HG02973 (cell line): Measurements from ENCODE around the gene NTM.
"Not testable (repeated sequence)": the region's sequence is repeated elsewhere in the genome, so short reads cannot be mapped to it uniquely, and the experiment has no call there.

Experiments
- ATAC-seq: cut with Tn5 transposase; IDR thresholded peaks from one replicate; pipeline ENCODE4 v1.9.1; 2021; ENCODE audit warnings: moderate library complexity; ENCODE audit not compliant: unreplicated experiment

NTM gene

DNA sequence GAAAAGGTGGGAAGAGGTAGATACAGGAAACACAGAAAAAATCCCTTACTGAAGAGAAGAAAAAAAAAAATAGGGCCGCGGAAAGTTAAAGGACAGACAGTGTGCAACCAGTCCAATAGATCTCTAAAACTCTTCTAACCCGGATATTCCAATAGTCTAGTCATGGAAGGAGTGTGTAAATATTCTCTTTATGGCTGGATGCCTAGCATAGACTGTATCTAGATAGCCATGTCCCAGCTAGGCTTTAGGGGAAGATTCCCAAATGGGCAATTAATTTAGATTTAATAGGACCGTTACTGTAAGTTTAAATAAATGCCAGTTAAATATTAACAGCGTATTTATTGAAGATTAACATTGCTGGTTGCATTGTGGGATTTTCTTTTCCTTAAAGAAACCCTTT lies 532.7 kb downstream of the NTM start:
- ATAC-seq = no peak

DNA sequence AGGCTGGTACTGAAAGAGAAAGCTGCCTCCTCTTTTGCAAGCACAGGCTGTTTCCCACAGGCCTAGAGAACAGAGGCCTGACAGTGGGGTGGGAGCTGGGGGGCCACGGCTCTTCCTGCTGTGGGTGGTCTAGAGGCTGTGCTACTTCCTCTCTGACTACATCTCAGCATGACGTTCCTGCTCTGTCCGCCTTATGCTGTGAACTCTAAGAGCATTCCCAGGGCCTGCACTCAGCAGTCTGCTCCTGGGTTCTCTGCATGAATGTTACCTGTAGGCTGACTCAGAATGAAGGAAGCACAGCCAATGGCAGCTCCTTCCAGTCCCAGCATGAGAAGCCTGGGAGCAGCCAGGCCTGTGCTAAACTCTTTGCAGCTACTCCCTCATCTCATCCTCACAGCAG lies 534.3 kb downstream of the NTM start:
- ATAC-seq = no peak

DNA sequence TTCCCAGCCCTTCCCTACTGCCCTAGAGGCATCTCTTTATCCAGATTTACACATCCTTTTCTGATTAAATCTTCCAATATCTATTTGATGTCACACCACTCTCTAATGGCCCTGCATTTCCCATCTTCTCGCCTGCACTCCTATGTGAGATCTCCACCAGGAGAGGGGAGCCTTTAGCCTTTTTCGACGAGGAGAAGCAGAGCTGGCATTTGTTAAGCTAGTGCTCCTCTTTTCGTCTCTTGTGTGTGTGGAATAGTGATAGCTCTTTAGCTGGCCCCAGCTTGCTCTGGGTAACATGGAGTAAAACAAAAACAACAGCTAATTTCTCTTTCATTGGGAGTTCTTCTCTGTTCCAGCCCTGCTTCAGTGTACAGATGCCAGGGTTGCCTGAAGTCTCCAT lies 536.5 kb downstream of the NTM start:
- ATAC-seq = no peak

DNA sequence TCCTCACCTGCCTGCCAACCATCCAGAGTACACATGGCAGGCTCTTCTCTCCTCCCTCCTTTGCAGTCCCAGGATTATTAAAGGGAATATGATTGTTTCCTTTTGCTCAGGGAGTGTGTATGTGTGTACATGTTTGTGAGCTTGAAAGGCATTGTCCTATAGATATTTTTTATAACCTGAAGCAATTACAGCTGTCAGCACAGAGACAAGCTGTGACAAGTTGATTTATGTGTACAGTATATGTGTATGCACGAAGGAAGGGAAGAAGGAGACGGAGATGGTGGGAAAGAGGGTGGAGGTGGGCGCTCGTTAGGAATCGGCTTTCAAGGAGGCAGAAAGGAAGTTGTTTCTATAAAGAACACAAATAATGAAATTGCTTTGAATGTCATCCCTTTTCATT lies 537.0 kb downstream of the NTM start:
- no peak for ATAC-seq

DNA sequence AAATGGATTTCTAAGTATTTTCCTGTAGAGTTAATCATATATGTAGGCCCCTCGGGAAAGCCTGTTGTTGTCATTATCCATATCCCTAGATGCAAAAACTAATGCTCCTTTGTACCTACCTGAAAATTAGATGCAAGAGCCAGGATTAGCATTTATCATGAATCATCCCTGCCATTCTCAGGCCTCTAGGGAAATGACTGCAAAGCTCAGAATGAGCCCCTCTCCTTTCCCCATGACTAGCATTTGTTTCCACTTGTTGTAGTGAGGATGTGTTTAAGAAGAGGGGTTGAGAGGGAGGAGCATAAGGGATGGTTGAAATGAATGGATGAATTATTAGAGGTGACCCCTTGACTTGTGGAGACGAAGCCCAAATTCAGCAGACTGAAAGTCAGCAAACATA lies 537.9 kb downstream of the NTM start:
- no peak for ATAC-seq

DNA sequence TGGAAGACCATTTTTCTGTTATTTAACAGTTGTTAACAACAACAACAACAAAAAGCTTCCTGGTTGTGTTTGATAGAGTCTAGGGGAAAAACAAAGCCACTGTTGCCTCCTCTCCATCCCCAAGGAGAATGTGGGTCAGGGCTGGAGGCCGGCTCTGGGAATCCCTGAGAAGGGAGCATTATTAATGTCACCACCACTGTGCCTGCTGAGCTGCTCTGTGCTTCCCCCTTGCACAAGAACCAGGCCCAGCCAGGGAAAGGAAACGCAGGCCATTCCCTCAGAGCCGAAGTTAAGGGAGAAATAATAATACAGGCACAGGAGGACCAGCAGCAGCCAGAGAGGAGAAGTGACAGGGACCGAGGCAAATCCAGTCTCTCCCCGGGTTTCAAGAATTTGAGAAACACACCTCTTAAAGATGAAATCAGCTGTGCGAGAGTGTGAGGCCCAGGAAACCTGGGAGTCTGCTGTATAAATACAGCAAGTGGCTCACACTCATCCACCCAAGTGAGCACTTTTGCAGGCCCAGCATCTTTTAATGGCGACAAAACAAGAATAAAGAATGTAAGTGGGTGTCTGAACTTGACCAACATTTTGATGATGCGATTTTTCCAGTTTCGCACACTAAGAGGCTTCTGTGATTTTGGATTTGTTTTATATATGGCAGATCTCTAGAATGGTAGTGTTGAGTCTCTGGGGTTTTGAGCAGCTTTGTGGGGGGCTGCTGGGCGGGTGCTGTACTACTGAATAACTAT lies 539.2 kb downstream of the NTM start:
- ATAC-seq = no peak

DNA sequence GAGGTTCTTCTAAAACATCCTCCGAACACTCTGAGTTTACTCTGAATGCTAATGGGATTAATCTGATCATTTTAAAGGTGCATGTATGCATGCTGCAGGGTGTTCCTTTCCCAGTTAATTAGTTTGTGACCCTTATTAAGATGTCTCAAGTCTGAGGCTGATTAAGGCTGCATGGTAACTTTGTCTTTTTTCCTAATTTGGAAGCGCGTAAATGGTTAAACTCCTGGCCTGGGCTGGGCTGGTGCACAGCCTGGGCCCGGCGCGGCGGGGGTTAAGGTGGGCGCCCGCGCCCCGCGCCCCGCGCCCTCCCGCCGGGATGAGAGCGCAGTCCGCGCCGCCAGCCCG lies 539.7 kb downstream of the NTM start:
- no peak for ATAC-seq

DNA sequence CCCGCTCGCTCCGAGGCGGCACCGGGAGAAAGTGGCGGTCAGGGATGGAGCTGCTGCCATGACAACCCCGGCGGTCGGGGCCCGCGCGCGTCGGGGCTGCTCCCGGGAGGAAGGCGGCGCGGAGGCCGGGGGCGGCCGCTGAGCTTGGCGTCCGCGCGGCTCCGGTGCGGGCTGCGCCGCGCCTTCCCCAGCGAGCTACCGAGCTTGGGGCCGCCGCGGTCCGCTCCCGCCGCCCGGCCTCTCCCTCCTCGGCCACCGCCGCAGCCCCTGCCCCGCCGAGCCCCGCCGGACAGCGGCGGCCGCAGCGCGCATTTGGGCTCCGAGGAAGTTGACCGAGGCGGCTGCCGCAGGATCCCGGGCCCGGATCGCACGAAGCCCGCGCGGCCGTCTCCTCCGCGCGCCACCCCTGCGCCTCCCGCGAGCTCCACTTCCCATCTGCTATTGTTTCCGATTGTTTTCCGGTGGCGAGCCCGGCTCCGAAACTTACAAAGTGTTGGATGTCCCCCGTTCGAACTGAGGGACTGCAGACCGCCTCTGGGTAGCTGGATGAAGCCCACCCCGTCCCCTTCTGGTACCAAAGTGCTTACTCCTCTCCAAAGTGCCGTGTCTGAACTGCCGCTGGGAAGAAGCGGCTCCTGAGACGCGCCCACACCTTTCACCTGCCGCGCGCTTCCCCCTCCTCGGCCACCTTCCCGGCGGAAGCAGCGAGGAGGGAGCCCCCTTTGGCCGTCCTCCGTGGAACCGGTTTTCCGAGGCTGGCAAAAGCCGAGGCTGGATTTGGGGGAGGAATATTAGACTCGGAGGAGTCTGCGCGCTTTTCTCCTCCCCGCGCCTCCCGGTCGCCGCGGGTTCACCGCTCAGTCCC lies 540.3 kb downstream of the NTM start:
- no peak for ATAC-seq

DNA sequence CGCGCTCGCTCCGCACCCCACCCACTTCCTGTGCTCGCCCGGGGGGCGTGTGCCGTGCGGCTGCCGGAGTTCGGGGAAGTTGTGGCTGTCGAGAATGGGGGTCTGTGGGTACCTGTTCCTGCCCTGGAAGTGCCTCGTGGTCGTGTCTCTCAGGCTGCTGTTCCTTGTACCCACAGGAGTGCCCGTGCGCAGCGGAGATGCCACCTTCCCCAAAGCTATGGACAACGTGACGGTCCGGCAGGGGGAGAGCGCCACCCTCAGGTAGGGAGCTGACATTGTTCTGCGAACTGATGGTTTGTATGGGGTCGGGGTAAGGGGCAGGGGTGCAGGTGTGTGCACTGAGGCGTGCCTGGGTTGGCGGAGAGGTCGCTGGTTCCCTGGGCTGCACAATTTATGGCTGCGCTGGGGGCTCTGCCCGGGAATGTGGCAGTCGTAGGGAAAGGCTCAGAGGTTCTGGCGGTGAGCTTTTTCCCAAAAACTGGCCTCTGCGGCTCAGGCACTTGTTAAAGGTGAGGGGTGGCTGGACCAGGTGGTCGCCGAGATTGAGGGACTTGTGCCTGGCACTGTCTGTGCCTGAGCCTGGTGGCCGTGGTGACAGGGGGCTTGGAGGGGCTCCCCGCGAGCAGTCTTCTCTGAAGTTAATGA lies 541.1 kb downstream of the NTM start:
- not testable (repeated sequence) for ATAC-seq

DNA sequence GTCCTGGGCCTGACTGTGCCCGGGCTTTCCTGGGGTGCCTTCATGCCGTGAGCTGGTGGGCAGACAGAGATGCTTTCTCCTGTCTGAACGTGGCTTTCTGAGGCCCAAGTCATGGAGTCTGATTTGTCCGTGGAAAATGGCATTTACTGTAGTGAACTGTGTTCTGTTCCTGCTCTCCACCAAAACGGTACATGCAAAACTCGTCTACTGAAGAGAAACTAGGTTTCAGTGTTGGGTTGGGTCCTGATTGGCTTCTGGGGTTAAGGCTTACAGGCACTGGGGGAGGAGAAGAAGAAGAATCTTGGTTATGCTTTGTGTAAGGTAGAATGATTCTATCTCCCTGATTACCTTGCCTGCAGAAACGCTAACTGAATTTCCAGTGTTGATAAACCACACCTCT lies 541.7 kb downstream of the NTM start:
- no peak for ATAC-seq

DNA sequence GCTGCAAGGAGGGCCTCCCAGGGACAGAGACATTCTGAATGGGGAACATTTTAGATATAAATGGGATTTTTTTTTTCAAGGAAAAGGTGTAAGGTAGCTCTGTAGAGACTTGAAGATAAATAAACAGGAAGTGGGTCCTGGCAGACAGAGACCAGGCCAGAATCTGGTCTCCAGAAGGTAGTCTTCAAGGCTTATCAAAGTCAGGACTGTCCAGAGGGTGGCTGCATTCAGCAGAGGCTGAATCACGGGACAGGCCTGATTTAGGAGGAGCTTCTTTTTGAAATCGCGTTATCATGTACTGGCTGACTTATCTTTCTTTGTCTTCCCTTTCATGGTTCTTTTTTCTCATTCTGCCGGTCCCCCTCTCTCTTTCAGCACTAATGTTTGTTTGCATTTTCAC lies 542.9 kb downstream of the NTM start:
- no peak for ATAC-seq

DNA sequence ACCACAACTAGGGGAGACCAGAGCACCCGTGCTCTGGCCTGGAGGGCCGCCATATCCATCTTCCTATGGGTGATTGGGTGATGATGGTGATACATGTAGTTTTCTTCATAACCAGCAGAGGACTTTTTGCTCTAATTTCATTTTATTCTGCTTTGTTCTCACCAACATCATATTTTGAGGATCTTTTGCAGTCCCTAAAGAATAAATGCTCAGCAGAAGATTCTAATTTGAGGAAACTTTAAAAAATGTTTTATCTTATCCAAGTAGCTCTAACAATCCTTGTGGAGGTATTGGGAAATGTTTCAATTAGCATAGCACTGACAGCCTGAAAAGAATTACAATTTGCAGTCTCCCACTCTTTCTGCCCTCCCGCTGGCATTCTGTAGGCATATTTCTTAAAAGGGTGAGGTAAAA lies 544.0 kb downstream of the NTM start:
- no peak for ATAC-seq

DNA sequence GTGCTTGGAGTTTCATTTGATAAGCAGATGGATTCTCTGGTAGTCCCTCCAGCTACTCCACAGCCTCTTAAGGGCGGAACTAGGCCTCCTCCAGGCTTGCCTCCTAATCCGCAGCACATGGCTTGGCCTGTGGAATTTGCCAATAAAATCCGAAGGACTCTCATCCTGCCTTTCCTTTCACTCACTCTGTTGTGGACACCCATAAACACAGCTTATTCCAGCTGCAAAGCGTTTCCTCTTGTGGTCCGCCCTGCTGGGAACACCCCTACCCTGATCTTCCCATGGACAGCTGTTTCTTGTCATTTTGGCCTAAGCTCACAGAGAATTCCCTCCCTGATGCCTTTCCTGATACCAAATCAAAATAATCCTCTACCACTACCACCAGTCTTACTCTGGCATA lies 546.2 kb downstream of the NTM start:
- no peak for ATAC-seq

DNA sequence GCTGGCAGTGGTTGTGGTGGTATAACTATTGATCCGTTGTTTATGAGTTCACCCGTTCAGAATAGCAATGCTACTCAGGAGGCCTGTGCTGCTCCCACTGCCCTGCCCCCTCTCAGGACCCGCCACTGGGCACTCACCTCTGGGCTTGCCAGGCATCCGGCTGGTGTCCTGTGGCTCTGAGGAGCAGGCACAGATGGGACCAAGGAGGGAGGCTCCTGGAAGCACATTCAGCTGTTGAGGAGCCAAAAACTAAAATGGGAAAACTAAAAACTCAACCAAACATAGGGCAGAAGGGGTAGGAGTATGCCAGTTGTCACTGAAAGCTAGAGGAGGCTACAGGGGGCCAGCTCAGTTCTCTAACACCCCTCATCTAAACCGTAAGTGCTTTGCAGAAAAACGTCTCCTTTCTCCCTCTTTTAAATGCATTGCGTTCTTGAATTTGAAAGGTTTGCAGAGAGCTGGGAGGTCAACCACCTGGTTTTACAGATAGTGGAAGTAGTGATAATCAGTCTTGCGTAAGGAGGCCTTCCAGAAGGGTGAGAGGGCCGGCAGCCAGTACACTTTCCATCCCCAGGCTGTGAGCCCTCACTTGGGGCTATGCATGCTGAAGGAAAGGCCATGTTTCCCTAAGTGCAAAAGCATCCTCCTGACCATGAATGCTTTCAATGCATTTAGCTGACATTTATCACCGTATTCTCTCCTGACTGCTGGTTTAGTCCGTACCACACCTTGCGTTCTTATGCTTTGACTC lies 547.4 kb downstream of the NTM start:
- no peak for ATAC-seq

DNA sequence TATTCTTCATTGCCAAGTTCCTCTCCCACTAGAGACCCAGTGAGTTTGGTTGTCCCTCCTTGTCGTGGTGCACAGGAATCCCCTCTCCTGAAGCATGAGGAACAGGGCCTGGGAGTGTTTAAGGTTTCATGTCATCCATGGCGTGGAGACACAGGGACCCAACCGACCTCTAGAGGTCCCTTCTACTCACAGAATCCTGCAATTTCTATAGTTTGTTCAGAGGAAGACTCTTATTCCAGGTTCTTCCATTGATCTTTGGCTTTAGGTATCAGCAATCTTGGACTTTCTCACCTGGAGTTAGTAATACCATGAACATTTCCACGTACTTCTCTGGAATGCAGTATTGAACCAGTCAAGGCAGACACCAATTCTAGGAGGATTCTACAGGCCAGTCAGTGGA lies 548.2 kb downstream of the NTM start:
- ATAC-seq = no peak

DNA sequence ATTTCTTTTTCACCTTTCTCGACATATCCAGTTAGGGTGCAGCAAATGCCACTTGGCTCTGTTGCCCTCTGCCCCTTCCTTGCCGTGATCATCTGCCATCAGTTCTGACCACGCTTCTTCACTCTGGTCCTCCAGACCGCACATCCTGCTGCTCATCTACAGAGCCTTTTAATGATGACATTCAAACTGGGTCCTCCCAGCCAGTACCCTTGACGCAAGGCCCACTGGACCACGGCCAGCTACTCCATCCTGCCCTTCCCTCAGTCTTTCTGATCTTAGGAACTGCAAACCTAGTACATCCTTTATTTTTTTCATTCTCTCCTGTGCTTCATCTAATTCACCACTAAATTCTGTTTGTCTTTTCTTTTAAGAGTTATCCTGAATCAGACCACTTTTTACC lies 551.8 kb downstream of the NTM start:
- ATAC-seq = no peak

DNA sequence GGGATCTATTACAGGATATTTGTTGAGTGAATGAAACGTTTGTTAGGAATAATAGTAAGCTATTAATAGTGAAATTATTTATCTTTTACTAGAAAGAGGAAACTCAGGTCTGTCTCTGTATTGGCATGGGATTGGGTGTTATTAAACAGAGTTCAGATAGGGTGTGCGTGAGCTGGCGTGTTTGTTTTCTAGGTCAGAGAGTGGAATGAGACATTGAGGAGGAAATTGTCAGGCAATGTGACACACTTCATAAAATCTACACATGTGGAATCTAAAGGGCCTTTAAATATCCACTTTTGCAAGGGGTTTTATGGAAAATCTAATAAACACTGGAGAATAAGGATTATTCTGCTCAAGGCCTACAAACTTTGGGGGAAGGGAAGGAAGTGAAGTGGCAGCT lies 552.9 kb downstream of the NTM start:
- no peak for ATAC-seq

DNA sequence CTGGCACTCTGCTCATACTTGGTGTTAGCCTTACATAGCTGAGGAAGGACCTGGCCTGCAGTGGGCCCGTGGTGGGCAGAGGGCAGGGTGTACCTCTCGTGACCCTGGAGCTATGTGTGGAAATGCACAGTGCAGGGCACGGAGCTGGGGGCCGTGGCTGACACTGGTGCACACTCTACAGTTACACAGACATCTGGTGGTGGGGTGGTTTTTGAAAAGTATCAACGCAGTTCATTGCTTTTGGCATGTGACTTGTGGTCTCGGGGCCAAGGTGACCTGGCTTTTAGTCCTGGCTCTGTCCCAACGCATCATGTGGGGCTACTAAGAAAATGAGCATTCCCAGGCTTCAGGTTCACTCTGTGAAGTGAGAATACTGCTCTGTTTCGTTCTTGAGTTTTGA lies 553.6 kb downstream of the NTM start:
- no peak for ATAC-seq

DNA sequence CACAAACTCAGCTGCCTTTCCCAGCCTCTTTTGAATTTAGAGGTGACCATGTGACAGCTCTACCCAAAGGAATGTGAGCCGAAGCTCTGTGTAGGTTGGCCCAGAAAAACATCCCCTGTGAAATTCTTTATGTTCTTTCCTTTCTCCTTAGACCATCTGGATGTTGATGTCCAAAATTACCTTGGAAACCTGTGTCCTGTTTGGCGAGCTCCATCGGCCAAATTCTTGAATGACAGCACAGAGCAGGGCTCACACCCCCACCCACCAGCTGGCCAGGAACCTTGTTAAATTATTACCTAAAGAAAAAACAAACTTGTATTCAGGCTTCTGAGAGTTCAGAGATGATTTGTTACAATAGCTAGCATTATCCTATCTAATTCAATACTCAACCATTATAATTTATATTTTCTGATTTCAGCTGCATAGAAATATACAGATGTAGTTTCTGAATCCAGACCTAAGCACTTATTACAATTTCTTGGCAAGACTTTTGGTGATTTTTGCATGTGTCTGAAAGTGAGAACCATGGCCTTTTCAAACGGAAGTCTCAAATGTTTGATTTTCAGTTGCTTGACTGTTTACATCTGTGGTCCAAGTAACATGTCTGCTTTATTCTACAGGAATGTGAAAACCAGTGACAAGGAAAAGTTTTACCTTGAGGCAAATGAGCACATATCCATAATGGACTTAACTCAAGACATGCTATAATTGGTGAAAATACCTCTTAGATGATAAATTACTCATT lies 554.2 kb downstream of the NTM start:
- no peak for ATAC-seq

DNA sequence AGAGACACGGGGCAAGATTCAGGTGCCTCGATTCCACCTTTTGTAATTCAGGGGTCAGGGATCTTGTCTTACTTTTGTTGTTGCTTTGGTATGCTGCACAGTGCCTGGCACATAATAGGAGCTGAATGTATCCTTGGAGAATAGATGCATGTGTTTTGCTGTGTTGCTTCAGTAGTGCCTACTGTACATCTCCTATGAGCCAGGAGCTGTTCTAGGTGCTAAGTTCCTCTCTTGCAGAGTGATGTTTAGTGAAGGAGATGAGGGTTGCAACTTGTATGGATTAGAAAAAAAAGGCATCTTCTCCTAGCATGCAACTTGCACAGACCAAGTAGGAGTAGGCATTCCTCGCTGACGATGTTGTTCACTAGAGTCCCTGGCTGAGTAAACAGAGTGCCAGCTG lies 555.4 kb downstream of the NTM start:
- no peak for ATAC-seq

DNA sequence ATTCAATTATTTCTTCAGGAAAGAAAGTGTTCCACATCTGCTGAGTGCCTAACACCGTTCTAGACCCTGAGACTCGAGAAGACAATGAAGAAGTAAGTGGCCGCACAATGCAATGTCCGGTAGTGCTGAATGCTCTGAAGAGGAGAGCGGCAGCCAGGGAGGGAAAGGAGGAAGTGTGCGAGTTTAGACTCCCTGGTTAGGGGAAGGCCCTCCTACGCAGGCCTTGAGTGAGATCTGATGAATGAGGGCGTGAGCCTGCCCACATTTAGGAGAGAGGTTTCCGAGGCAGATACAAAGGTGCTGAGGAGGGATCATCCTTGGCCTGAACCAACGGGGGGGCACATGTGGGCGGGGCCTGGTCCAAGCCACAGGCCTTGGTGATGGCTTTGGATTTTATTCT lies 558.6 kb downstream of the NTM start:
- ATAC-seq = no peak
